ENCODE data around the gene PLPP2.

PLPP2 gene

DNA sequence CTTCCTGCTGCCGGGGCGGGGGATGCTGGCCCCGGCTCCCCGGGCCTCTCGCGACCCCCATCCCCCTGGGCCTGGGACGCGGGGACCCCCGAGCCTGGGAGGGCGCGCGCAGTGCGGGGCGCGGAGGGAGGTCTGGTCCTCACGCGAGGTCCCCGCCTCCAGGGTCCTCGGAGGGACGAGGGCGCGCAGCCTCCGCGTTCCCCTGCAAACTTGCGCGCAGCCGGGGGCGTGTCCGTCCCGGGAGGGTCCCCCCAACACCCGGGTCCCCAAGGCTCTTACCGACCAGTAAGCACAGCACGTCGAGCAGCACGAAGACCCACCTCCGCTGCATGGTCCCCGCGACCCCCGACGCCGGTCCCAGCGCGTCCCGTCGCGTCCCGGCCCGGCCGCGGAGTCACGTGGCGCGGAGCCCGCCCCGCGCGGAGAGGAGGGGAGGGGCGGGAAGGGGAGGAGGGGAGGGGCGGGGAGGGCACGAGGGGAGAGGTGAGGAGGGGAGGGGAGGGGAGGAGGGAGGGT is at the start of gene PLPP2:
PLPP2 (minus strand) TSS at position 398 of the 516 bp plus-strand sequence; CDS start at position 331, 67 bp downstream.
- DNase-seq, result no peak

DNA sequence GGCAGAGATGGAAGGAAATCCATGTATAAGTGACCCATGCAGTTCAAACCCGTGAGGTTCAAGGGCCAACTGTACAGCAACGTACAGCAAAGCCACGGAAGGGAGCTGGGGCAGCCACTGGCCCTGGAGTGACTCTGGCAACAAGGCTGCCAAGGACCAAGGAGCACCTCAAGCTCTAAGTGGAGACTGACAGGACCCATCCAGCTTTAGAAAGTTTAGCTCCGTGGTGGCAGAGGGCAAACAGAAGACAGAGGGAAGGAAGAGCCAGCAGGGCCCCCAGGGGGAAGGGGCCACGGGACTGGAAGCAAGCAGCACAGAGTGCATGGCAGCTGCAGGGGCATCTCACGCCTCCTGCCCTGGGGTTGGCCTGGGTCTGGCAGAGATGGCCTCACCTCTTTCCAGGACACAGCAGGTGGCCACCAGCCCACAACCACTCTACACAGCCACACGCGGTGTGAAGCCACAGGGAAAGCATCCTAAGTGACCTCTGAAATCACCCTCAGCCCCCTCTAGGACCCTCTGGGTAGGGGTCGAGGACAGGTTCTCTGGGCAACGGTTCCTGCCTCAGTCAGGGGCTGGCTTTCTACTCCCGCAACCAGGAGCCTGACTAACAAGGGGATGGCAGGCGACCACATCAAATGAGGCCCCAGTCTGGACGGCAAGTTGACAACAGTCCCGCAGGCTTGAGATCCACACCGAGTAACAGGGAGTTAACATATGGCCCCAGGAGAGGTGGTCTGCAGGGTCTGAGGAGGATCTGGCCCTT is 49.6 kb upstream of the PLPP2 start:
- DNase-seq, result no peak

DNA sequence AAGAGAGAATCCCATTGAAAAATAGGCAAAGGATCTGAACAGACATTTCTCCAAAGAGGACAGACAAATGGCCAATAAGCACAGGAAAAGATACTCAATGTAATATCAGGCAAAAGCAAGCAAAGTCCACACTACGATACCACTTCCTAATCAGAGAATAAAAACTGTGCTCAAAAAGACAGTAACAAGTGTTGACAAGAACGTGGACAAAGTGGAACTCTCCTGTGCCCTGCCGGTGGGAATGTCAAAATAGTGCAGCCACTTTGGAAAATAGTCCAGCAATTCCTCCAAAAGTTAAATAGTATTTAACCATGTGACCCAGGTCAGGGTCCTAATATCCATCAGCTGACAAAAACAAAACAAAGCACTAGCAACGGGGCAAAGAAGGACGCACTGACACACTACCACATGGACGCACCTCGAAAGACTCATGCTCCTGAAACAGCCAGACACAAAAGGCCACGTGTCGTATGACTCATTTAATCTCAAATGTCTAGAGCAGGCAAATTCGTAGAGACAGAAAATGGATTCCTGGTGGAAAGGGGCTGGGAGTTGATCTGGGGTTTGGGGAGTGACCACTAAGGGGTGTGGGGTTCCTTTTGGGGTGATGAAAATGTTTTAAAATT is 48.2 kb upstream of the PLPP2 start:
- no peak for DNase-seq

DNA sequence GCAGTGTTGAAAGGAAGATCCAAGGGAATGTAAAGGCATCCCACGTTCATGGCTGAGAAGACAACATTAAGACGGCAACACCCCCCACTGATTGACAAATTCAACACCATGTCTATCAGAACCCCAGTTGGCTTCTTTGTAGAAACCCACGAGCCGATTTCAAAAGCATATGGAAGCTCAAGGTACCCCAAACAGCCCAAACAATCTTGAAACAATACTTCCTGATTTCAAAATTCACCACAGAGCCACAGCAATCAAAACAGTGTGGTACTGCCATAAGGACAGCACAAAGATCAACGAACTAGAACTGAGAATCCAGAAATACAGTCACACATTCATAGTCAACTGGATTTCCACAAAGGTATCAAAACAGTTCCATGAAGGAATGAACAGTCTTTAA is 47.2 kb upstream of the PLPP2 start:
- DNase-seq, result no peak

DNA sequence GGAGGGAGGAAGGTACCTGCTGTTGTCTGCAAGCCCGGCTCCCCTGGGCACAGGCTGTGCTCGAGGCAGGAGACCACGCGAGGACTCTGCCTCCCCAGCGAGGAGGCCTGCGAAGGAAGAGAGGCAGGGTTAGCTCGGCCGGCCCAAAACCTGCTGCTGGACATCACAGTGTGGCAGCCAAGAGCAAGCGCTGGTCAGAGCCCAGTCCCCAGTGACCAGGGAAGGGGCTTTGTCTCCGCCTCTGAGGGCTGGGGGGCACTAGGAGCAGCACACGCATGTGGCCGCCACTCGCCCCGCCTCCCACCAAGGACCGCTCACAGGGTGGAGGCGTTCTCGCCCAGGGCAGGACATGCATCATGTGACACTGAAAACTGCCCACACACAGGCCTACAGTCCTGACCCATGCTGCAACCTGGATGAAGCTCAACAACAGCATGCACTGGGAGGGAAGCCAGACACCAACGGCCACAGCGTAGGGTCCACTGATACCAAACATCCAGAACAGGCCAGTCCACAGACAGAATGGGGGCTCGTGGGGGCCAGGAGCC is 44.9 kb upstream of the PLPP2 start:
- no peak for DNase-seq

DNA sequence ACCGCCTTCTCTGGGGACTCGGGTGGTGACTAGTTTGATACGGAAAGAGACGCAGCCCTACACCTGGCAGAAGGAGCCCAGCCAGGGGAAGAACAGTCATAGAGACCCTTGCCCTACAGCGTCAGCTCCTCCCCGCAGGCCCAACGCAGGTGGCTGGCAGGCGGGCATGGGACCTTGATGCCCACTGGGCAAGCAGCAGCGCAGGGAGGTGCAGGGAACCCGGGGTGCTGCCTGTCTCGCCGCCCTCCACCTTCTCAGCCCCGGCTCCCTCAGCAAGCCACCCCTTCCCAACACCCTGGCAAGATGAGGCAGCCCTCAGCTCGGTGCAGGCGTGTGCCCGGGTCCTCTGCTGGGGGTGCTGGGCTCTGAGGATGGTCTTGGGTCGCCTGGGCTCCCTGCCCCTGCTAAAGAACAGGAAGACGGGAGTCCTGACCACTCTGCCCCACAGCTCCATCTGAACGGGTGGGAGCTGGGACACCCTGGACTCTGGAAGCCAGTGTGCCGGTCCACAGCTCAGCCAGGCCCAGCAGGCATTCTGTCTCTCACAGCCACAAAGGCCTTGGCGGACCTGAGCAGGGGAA is 44.4 kb upstream of the PLPP2 start:
- no peak for DNase-seq

DNA sequence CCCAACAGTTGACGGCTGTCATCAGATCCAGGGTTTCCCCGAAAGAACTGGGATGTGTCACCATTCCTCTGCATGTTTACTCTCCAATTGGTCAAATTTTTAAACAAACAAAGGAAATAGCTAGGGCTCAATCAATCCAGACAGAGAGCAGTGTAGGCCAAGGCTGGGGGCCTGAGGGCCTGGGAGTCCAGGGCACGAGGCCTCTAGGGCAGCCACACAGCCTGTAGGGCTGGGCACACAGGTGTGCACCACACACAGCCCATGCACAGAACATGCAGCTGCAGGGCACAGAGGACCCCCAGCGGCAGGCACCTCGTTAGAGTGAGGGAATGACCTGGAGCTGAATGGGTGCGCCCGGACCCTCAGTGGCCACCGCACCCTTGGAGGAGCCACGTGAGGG is 43.9 kb upstream of the PLPP2 start:
- no peak for DNase-seq

DNA sequence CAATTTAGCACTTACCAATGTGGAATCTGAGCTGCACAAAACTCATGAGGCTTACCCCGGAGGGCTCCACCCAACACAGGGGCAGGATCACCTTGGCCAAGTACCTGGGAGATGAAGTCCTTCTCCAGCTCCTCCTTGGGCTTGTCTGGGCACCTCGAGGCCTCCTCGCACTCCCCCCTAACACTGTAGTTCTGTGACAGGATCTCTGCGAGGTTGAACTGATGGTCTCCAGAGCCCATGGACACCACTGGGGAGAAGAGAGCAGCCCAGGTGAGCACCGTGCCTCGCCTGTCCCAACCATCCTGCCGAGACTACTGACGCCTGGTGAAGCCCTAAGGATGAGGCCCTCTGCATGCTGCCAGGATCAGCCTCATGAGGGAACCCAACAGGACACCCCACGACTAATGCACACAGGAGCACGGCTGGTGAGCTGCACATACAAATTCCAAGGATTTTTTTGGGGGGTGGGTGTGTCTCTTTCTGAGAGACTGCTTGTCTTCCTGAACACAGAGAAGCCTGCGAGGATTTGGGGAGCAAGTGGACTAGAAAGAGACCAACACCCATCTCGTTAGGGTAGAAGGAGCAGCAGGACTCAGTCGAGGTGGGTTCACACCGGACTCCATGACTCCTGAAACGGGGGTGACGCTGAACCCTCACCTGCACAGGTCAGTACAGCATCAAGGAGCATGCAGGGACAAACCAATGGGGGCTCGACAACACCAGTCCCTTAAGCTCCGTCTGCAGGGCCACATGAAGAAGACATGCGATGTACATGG is 43.3 kb upstream of the PLPP2 start:
- DNase-seq, result no peak

DNA sequence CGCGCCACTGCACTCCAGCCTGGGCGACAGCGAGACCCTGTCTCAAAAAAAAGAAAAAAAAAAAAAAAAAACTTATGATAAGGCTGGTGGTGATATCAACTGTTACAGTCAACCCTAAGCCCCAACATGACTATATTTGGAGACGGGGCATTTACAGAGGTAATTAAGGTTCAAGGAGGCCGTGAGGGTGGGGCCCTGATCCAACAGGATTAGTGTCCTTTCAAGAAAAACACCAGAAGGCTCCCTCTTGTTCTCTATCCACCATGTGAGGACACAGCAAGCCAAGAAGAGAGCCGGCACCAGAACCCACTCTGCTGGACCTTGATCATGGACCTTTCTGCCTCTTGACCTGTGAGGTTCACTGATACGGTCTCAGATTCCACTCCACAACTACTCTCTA is 39.3 kb upstream of the PLPP2 start:
- no peak for DNase-seq

DNA sequence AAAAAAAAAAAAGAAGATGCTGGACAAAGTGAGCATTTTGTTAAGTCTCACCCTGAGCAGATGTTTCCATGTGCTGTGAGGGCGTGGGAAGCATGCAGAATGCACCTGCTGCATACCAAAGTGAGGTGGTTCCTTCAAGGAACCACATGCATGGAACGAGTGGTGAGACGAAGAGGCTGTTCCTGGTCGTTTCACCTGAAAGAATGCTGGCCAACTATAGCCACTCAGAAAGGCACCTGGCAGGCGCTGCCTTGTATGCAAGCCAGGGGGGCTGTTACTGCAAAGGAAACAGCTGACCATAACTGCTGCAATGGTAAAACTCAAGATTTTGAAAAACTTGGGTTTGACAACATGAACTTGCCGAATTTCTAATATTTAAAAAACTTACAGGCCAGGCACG is 38.7 kb upstream of the PLPP2 start:
- no peak for DNase-seq

DNA sequence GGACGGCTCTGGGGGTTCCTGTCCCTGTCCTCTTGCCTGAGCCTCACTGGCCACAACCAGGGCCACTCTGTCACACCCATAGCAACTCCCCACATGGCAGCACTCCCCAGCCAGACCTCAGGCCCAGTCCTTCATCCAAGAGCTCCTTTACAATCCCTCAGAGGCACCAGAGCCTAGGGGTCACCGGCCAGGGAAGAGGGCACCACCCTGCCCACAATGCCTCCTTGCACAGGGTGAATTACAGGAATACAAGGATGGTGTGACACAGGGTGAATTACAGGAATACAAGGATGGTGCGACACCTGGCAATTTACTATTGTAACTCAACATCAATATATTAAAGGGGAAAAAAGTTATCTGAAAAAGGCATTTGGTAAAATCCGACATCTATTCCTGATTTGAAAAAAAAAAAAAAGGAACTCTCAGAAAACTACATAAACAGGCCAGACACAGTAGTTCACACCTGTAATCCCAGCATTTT is 36.9 kb upstream of the PLPP2 start:
- no peak for DNase-seq

DNA sequence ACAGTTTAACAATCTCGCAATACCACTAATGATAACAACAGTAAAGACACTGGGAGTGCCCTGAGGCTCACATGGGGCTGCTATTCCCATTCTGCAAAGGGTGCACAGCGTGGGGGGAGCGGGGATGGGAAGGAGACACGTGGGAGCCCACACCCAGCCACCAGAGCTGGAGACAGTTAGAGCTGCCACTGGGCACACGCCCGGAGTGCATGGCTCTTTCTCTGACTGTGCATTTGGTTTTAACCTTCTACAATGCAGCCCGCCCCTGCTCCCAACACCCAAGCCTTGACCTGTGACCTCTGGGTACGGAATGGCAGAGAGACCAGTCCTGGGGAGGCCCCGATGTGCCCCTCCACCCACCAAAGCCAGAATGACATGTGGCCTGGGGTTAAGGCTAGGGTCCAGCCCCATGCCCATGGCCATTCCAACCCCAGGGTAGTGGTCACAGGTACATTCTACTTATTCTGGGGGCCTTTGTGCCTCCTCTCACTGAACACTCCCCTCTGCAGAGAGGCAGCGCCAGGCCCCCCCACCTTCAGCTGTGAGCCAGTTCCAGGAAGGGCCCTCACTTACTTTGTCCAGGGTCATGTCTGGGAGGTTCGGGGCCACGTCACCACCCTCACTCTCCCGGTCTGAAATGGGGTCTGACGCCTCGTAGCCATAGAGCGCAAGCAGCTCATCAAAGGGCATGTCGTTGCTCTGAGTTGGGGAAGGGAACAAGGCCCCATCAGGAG is 36.3 kb upstream of the PLPP2 start:
- DNase-seq, result no peak

DNA sequence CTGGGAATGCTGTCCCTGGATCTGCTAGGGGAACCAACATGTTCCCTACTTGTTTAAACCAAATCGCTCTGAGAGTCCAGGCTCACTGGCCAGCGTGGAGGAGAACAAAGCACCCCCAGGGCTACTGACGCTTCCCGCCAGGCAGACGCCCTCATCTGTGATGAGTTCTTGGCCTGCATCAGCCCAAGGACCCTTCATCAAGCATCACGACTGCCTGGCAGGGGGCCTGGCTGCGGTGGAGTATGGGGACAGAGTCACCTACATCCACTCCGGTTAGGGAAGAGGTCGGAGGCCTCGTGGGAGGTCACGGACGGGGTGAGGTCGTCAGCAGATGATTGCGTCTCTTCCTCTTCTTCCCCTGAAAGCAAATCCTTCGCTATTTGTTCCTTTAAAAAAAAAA is 35.7 kb upstream of the PLPP2 start:
- DNase-seq, result no peak

DNA sequence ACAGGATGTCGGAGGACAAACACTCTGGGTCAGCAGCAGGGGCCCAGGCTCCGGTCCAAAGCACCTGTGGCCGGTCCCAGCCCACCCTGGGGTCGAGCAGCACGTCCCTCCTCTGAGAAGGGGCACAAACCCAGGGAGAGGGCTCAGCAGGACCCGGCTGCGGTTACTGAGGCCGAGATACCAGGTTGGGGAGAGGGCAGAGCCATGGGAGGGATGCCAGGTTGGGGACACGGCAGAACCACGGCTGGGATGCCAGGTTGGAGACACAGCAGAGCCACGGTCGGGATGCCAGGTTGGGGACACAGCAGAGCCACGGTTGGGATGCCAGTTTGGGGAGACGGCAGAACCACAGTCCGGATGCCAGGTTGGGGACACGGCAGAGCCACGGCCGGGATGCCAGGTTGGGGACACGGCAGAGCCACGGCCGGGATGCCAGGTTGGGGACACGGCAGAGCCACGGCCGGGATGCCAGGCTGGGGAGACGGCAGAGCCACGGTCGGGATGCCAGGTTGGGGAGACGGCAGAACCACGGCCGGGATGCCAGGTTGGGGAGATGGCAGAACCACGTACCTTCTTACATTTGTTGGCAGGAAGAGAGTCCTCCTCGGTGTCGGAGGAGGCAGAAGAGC is 34.8 kb upstream of the PLPP2 start:
- no peak for DNase-seq

DNA sequence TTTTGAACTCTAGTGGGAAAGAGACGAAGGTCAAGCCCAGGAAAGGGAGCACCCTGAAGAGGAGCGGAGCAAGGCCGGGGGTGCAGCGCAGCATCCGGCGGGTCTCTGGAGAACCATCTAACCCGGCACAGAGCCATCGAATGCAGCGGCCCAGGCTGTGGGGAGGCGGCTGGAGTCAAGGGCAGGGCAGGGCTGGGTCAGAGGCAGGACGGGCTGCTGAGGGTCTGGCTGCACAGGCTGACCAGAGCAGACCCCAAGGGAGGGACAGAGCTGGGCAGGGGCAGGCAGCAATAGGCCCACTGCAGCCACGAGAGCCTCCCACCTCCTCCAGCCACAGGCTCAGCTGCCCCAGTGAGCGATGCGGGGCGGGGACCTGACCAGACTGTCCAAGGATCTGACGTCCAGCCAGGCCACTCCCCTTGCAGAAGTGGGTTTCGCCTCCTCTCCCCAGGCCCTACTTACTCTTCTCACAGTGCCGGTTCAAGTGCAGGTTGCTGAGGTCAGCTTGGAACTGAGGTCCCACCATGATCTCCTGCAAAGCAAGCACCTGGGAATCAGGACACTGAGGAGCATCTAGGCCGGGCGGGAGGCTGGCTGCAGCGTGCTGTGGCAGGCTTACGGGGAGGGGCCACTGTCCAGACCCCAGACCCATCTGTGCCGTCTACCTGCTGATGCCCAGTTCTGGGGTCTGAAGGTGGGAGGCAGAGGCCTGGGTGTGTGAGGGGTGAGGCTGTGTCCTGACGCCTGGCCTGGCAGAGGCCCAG is 34.2 kb upstream of the PLPP2 start:
- DNase-seq, result no peak

DNA sequence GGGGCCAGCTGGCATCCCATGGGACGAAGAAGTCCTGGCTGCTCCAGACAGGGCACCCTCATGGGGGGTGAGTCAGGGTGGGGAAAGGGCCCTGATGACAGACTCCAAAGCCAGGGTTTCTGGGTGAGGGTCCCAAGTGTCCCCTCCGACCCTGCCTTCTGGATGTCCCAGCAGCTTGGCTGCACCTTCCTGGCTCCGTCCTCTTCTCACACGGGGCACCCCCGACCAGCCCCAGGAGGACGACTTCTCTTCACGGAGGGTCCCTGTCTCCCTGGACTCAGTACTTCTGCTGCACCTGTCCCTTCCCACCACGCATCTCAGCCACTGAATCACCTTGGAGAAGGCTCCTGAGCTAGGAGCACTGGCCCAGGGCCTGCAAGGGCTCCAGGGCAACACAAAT is 33.5 kb upstream of the PLPP2 start:
- no peak for DNase-seq

DNA sequence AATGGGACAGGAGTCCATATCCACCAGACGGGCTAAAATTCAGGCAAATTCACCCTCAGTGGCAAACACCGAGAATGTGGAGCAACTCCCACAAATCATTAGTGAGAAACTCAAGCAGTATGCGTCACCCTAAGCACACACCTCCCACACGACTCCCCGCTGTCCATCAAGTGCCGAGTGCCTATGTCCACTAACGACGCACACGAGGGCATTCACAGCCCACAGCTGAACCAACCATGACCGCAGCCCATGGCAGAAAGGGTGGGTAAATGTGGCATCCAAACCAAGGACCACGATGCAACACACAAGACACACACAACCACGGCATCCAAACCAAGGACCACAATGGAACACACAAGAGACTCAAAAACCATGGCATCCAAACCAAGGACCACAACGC is 31.4 kb upstream of the PLPP2 start:
- no peak for DNase-seq

DNA sequence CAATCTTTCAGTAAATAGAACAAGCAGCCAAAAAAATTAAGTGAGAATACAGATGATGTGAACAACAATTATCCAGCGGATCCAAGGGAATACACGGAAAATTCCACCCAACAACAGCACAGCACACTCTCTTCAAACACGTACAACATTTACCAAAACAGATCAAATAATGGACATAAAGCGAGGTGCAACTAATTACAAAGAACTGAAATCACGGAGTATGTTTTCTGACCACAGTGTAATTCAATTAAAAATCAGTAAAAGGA is 27.2 kb upstream of the PLPP2 start:
- DNase-seq, result no peak

DNA sequence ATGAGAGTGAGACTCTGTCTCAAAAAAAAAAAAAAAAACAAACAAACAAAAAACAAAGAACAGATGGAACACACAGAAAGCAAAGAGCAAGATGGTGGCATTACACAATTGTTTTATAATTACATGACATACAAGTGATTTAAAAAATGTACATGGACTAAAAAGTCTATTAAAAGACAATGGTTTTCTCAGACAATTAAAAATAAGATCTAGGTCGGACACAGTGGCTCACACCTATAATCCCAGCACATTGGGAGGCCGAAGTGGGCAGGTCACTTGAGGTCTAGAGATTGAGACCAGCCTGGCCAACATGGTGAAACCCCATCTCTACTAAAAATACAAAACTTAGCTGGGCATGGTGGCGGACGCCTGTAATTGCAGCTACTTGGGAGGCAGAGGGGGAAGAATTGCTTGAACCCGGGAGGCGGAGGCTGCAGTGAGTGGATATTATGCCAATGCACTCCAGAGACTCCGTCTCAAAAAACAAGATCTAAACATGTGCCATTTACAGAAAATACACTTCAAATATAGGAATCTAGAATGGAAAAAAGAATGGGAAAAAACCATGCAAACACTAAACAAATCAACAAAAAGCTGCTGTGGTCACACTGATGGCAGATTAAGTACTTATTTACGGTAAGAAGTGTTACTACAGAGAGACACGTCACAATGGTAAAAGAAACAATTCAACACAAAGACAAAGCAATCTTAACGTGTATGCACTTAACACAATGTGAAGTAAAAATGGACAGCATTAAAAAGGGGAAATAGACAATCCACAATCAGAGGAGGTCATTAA is 26.7 kb upstream of the PLPP2 start:
- DNase-seq, result no peak

DNA sequence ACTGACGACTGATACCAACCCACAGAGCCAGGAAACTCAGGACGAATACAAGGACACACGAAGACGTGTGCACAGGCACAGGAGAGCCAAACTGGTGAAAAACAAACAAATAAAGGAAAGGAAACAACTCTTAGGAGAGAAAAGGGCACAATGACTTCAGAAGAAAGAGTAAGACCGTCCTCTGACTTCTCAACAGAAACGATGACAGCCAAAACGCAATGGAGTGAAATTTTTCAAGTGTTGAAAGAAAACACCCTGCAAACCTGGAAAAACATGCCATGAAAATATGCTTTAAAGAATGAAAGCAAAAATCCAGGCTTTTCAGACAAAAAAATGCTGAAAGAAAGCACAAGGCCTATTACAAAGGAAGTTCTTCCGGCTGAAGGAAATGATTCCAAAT is 24.6 kb upstream of the PLPP2 start:
- DNase-seq, result no peak

Measured in activated T-cell treated with anti-CD3 and anti-CD28 coated beads, Interleukin-2, amount 50 U/mL, for 48 hours (primary cell).